Liver (tissue), 3 donors: ENCODE data around the gene PUS10.

Experiments used
- CTCF ChIP-seq: fragments of 150-350 bp; IDR thresholded peaks from 2 replicates; pipeline ENCODE4 v1.5.1; 2017; ENCODE audit warnings: improper control_type of control experiment, low read depth, low read length; ENCODE audit not compliant: missing input control
- RXRA ChIP-seq, 2 donors: IDR thresholded peaks; 2 replicates each; pipeline ENCODE4 v1.6.1; 2017 to 2018; ENCODE audit warnings: antibody characterized with exemption in 2 of 2, mild to moderate bottlenecking in 1 of 2
- SP1 ChIP-seq: IDR thresholded peaks from 2 replicates; pipeline ENCODE4 v1.6.1; 2018; ENCODE audit warnings: antibody characterized with exemption, mild to moderate bottlenecking
- donor health status: healthy.
- donor health status: healthy.

- peak; percentile 53 for TF ChIP-seq CTCF
- TF ChIP-seq SP1: no peak
- no peak for TF ChIP-seq RXRA (IDR thresholded peaks at IDR 0.05)
Measured at GRCh38 chr2:60998628-60999545, 19.2 kb downstream of the PUS10 start.
